GM18498 (cell line): ENCODE measurements around the gene TMCO5A.
"Not testable (repeated sequence)": the region's sequence is repeated elsewhere in the genome, so short reads cannot be mapped to it uniquely, and the experiment has no call there.

Source experiments
- ATAC-seq: cut with Tn5 transposase; IDR thresholded peaks from one replicate; pipeline ENCODE4 v1.9.1; 2021; ENCODE audit warnings: mild to moderate bottlenecking, moderate library complexity; ENCODE audit not compliant: unreplicated experiment

The TMCO5A gene

GRCh38 chr15:37934340-37934739 is at the start of gene TMCO5A:
Gene TMCO5A, plus strand, starts transcription at chr15:37934640. Its CDS starts 1,684 bp downstream, at chr15:37936324.
- no peak for ATAC-seq

- ATAC-seq, result no peak
Measured at GRCh38 chr15:37885651-37886050, 48.8 kb upstream of the TMCO5A start.

- ATAC-seq, result no peak
Measured at GRCh38 chr15:37888356-37888755, 46.1 kb upstream of the TMCO5A start.

DNA sequence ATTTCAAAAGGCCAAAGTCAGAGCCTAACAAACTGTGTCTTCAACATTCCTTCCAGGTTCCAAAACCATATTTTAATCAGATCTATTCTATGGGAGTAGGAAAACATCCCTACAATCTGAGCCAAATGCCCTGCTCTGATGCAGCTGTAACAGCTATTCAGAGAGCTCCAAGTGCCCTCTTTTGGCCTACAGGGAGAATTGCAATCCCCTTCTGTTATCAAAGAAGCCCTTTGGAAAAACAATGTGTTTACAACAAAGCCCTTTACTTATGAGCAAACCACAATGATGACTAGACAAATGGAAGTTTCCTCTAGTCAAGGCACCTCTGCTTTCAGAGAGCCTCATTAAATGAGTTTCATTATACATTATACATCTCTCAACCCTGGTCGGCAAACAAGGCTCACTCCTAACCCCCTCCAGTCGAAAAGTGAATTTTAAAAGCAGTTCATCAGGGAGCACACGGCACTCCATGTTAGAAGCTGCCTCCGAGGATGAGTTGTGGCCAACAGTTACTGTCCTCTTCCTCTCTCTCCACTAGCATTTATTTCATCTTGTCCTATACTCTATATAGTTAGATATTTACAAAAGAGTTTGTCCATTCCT is 42.6 kb upstream of the TMCO5A start:
- ATAC-seq, result no peak

DNA sequence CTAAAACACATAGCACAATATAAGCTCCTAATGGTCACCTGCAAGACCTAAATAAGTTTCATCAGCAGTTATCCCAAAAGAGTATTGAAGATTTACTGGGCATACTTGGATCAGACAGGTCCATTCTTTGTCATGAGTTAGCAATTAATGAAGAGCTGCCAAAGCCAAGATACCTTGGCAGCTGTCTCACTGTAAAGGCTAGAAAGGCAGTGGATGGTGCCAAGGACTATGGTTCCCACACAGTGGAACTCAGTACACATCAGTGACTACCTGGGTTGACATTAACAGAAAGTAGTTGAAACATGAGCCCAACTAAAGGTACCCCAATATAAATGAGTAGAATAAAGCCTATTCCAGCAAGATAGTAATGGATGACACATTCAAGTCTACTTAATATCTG is 41.1 kb upstream of the TMCO5A start:
- no peak for ATAC-seq

DNA sequence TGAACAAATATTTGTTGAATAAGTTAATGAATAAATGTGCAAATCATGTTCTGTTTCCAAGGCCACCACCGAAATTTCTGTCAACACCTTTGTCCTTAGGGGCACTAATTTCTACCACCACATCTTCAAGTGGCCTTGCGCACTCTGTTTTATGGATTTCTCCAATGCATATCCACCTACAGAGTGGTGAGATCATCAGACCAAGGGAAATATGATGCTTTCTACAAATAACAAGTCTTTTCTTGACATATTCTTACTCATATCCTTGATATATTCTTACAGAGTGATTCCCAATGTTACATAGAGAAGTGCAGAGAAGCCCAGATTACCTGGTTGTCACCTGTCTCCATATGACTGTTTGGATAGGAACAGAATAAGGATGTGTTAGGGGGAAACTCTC is 36.1 kb upstream of the TMCO5A start:
- ATAC-seq, result no peak

DNA sequence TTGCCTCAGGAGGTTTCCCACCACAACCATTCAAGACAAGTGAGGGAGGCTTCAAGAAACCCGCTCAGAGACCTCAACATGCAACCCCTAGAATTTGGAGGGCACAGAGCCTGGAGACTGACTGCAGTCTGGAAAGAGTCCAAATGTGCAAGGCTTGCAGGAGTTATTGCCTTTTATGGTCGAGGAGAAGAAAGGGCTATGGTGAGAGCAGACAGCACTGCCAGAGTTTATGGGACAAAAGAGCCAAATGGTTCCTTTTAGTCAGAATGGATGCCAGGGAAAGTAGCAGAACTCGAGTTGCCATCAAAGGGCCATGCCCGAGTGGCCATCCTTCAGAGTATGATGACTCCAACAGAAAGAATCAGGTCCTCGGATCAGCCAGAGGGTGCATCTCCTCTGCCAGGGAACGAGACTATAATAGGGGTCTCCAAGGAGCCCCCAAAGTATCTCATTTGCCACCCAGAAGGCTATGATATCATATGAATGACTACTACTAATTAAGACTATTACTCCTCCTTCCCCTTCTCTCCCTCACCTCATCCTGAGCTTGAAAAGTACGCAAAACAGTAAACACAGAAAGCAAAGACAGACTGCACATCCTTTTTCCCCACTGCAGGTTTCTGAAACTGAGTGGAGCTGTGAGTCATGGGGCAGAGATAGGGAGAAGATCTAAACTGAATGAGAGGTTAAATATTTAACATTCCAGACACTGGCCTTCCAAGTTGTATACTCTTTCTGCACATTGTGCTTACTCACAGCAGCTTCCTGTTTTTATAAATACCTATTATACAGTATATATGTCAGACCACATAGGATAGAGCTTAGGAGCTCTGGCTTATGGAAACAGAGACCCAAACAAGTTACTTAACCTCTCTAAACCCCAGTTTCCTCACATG is 33.9 kb upstream of the TMCO5A start:
- no peak for ATAC-seq

DNA sequence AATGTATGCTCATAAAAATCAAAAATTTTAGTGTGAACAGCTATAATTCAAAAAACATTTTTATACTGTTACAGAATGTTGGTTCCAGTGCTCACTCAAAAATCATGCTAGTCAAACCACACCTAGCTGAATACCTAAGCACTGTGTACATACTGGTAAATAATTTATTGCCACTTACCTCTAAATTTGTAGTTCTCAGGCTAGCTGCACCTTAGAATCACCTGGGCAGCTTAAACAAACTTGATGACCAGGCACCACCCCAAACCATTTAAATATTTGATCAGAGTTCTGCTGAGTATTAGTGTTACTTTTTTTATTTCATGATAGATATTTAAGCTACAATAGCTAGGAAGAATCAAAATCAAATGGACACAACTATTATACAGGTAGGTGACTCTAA is 32.3 kb upstream of the TMCO5A start:
- no peak for ATAC-seq

DNA sequence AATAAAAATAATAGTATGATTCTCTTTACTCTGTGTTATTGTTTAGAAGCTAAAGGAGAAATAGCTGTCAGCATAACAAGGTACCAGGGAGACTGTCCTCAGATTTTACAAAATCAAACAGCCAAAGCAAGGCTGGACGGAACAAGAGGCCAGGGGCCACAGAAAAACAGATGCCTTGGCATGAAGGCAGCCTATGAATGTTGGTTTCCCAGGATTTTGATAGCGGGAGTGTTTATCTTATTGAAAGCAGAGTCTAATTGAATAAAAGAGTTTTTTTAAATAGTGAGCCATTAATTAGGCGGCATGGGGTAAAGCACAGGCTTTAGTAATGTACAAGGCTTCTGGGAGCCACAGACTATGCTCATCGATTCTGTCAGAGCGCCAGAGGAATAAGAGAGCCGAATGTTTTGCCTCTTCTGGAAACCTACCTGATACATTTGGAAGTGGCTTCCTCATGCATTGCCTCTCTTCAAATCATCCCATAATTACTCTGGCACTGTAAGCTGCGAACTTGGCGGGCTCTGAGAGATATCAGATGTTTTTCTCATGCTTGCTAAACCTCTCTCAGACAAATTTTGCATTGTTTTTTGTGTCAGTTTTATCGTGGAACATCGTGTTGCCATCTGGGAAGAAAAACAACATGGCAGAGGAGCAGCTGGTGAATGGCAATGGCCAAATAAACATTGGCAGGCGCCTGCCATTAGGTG is 30.4 kb upstream of the TMCO5A start:
- ATAC-seq, result no peak

GRCh38 chr15:37907136-37907535 is 27.3 kb upstream of the TMCO5A start:
- no peak for ATAC-seq

DNA sequence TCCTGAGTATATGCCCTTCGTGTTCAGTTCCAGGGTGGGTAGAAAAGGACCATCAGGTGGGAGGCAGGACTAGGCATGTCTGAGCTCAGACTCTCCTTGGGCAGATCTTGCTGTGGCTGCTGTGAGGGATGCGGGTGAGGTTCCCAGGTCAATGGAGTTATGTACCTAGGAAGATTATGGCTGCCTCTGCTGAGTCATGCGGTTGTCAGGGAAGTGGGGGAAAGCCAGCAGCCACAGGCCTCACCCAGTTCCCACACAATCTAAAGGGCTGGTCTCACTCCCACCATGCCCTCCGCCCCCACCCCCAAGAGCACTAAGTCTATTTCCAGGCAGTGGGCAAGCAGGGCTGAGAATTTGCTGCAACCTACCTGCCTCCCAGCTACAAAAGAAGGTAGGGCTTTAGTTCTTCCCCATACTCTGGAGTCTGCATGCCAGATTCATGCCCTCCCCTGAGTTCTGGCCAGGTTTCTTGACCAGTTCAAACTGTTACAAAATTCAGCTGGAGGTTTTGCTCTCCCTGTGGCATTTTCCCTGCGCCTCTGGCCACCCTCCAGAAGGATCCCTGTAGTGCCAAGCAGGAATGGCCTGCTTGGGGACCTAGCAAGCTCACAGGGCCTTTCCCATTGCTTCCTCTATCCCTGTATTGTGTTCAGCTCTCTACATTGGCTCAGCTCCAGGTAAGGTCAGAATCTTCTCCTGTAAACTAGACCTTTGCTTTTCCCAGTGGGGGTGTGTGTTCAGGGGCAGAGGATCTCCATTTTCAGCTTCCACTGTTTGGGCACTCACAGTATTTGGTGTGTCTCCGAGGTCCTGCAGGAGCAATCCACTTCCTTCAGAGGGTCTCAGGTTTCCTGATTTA is 12.7 kb upstream of the TMCO5A start:
- ATAC-seq, result no peak

DNA sequence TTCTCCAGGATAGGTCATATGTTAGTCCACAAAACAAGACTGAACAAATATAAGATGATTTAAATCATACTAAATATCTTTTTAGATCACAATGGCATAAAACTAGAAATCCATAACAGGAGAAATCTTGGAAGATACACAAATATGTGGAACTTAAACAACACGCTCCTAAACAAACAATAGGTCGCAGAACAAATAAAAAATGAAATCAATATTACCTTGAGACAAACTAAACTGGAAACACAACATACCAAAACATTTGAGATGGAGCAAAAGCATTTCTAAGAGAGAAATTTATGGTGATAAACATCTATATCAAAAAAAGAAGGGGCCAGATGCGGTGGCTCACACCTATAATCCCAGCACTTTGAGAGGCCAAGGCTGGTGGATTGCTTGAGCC is 8.3 kb upstream of the TMCO5A start:
- no peak for ATAC-seq

DNA sequence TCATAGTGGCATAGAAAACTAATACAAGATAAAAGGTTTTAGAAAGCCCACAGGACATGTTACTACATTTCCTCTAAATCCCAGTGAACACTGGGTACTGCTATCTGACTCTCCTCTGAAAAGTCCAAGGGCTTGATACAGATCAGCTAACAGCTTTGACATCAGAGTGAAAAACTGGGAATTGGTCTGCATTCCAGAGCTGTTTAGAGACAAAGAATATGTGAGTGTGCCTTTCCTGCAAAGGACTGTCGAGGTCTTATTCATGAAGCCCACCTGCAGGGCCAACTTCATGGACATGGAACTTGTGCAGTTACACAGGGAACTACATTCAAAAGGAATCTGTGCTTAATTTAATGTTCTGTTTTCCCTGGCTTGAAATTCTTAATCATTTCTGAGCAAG is 5.2 kb upstream of the TMCO5A start:
- ATAC-seq, result no peak

- no peak for ATAC-seq
Measured at GRCh38 chr15:37931321-37931720, 3.1 kb upstream of the TMCO5A start.

DNA sequence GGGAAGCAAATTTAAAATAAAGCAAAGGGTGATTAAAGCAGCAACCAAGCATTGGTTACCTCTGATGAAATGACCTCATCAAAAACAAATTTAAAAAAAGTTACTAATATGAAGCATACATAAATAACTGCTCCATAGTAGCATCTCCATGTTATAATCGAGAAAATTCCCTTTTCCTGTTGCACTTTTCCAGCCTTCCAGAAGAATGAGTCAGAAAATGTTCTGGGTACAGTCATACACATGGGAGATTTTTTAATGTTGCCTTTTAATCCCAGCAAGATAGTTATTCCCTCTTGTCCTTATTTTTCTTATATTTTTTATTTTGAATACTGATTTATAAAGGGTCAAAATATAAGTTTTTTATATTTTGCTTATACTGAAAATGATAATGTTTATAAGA is 2.6 kb upstream of the TMCO5A start:
- no peak for ATAC-seq

DNA sequence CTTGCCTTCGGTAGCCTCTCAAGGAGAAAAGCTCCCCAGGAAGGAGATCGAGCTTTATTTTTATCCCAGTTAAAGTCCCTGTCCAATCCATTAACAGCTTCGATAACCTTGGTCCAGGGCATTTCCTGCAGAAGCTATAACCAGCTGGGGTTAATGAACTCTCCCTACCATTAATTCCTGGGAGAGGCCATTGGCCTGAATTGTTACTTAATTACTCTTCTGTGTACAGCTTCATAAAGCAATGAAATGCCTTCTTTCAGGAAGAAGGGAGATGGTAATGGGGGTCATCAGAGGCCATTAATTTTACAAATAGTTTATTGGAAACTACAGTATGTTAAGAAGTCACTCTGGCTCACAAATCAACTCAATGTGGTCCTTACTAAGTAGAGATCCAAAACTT is 1.9 kb upstream of the TMCO5A start:
- ATAC-seq, result no peak

GRCh38 chr15:37933666-37934065 is 774 bp upstream of the TMCO5A start:
- no peak for ATAC-seq

GRCh38 chr15:37940876-37941275 is 6.4 kb downstream of the TMCO5A start:
- ATAC-seq, result no peak

DNA sequence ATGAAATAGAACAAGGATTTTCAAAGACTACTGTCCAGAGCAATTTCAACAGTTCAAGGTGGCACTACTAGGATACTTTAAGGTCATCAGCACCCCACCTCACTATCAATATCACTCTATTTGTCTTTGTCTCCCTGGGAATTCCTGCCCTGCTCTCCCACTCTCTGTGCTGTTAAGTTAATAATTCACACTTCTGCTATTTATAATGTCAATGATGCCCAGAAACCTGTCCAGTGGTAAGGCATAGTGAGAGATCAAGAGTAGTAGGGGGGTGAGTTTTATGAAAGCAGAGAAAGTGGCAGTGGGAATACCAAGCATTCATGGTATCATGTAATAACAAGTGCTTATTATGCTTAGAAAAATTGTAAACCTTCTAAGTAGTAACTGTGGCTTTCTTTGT is 7.3 kb downstream of the TMCO5A start:
- ATAC-seq, result no peak

DNA sequence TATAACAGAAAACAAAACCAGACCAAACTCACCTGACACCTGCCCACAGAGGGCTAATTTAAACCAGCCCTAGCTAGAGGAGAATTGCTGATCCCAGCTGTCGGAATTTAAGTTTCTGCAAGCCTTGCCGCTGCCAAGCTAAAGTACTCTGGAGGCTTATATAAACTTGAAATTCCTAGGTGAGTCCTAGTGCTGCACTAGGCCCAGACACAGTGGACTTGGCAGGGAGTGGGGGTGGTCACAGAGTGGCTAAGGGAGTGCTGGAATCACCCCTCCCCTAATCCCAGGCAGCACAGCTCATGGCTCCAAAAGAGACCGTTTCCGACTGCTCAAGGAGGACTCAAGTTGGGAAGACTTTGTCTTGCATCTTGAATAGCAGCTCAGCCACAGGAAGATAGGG is 17.6 kb downstream of the TMCO5A start:
- no peak for ATAC-seq

GRCh38 chr15:37960742-37961141 is 26.3 kb downstream of the TMCO5A start:
- ATAC-seq, result not testable (repeated sequence)
